Measurements from ENCODE around the gene SEMA3F.
A peak's percentile ranks its signal among the peaks of the same experiment; 100 is the strongest.

Gene SEMA3F

DNA sequence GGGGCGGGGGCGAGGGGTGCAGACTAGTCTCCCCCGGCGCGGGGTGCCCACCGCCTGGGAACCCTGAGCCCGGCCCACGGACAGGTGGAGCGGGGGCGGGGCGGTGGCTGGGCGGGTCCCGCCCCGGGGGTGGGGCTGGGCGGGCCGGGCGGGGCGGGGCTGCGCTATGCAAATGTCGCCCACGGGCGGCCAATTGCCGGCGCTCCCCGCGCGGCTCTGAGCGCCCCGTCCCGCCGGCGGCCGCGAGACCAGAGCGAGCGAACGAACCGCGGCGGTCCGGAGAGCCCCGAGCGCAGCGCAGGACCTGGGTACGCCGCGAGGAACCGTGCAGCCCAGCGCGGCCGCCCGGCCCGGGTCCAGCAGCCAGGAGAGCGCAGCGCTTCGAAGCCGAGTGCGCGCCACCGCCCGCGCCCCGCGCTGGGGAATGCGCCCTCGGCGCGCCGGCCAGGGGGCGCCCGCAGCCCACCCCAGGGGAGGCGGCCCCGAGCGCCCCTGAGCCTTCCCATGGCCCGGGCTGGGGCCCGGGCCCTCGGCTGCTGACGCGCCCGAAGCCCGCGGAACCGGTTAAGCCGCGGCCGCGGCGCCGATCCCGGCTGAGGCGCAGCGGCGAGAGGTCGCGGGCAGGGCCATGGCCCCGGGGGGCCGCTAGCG lies at the start of gene SEMA3F:
Gene SEMA3F, plus strand, starts transcription at position 485 of the 651 bp plus-strand sequence. CDS start 4,299 bp downstream, outside the sequence.
- peak; percentile 31 to 59 for DNase-seq (ENCODE audit: low read depth in 1 of 2, low spot score in 1 of 2)

DNA sequence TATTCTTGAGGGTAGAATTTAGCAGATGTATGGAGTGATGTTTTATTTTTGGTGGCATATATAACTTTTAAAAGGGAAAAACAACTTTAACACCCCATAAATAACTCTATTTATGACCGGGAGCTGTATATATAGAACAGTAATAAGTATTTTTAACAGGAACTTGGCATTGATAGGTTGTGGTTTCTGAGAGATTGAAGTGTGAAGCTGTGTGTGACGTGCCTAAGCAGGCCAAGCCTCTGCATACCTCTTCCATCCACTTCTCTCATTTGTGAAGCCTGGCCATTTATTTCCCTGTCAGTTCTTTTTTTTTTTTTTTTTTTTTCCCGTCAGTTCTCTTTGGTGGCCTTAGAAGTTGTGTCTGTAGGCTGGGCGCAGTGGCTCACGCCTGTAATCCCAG lies 43.4 kb upstream of the SEMA3F start:
- DNase-seq (ENCODE audit: low read depth in 1 of 2, low spot score in 1 of 2): no peak

DNA sequence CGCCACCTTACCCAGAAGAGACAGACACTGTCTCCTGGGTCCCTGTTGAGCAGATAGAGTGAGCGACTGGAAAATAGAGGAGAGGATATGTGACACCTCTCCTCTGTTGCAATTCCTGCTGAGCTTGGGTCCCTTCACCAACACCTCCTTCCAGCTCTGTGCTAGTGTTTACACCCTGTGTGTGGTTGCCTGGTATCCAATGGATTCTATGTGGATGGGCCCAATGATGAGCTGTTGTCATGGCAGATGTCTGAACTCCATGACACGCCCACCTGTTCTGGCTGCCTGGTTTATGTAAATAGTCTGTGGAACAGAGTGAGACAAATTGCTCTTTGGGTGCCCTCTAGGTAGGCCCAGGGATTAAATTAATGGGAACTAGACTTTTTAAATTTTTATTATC lies 42.7 kb upstream of the SEMA3F start:
- DNase-seq (ENCODE audit: low read depth in 1 of 2, low spot score in 1 of 2): no peak

DNA sequence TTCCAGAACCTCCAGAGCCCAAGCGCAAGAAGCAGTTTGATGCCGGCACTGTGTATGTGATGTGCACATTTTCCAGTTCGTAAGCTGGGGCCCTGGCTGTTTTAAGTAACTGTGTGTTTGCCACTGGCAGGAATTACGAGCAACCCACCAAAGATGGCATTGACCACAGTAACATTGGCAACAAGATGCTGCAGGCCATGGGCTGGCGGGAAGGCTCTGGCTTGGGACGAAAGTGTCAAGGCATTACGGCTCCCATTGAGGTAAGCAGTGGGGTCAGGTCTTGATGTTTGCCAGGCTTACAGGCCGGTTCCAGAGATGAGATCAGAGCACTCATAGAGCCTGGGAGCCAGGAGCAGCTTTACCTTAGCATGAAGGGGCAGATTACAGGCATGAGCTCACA lies 38.0 kb upstream of the SEMA3F start:
- no peak for DNase-seq (ENCODE audit: low read depth in 1 of 2, low spot score in 1 of 2)

DNA sequence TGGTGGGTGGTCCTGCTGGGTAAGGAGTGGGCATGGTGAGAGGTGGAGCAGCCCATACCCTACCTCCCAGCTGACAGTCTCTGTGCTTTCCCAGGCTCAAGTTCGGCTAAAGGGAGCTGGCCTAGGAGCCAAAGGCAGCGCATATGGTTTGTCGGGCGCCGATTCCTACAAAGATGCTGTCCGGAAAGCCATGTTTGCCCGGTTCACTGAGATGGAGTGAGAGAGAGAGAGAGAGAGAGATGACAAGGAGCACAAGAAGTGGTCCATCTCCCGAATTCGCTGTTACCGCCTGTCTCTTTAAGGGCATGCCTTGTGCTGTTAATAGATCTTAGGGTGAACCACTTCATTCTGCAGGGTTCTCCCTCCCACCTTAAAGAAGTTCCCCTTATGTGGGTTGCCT lies 36.9 kb upstream of the SEMA3F start:
- DNase-seq (ENCODE audit: low read depth in 1 of 2, low spot score in 1 of 2): no peak

DNA sequence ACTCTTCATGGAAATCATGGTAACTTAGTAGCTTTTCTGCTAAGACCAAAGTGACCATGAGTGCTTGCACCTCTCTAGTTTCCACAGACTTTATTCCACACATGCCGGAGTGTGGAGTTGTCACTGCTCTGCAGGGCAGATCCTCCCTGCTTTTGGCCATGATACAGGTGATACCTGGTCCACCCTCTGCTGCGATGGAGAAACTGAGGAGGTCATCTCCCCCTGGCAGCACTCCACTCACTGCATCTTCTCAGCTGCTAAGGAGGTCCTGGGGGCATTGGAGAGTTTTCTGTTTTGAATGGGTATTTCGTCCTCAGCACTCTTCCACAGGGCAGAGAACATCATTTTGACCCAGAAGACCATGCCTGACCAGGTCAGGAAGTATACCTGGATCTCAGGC lies 35.3 kb upstream of the SEMA3F start:
- no peak for DNase-seq (ENCODE audit: low read depth in 1 of 2, low spot score in 1 of 2)

DNA sequence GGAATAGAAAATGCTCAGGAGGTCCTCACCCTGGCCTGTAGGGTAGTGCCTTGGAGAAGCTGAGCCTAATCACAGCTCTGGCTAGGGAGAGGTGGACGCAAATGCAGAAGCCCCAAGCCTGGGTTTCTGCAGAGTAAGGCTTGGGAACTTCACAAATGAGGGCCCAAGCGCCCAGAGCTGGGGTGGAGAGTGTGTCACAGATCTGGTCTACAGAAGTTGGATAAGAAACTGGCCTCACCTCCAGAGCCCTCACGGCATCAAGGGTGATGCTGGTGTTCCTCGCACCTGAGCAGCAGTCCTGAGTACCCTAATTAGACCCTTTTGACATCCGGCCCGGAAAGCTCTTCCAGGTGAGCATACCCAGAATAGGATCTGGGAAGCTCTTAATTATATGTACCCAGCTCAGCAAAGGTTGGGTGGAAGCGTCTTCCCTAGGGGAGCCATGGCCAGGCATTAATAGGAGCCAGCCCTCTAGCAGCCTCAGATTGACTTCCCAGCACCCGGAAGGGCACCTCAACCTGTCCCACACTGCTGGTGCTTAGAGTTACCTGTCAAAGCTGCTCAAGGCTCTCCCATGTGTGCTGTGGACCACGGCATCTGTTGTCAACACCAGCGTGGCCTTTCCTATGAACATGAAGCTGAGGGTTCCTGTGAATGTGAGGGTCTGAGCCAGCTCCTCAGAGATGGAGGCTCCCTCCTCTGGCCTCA lies 34.6 kb upstream of the SEMA3F start:
- DNase-seq (ENCODE audit: low read depth in 1 of 2, low spot score in 1 of 2): no peak

DNA sequence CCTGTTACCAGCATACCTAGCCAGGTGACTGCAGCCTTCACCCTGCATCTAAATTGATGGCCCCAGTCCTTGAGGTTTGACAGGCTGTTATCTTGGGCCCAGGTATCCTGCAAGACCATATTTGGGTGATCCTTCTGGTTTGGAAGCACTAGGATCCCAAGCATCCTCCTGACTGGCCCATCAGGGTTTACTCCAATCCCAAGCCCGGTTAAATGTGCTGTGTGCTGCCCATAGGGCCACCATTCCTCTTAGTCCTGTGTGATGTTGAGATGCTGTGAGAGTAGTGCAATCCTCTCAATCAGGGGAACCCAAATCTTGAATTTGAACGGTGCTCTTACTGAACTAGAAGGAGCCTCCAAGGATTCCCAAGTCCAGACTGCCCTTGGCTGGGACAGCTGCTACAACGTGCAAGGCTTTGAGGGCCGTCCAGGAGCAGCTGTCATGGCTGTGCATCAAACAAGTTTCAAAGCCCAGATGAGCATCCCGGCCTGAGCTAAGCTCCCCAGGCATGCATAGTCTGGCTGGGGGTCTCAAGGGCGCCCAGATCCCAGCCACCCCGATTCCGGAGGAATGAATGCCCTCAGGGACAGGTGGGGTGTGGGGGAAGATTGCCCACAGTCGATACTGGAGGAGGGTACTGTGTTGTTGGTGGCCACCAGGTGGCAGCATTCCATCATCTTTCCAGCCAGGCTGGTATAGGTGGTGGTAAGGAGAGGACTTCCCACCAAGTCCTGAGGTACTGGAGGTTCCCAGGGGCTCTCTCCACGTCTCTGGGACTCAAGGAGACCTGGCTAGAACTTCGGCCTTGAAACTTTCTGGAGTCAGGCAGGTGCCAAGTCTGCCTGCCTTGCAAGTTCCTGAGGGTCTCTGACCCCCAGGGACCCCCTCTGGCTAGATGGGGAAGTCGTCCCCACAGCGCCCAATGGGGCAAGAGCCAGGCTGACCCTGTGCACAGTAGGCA lies 33.8 kb upstream of the SEMA3F start:
- peak; percentile 45 to 49 for DNase-seq (ENCODE audit: low read depth in 1 of 2, low spot score in 1 of 2)

DNA sequence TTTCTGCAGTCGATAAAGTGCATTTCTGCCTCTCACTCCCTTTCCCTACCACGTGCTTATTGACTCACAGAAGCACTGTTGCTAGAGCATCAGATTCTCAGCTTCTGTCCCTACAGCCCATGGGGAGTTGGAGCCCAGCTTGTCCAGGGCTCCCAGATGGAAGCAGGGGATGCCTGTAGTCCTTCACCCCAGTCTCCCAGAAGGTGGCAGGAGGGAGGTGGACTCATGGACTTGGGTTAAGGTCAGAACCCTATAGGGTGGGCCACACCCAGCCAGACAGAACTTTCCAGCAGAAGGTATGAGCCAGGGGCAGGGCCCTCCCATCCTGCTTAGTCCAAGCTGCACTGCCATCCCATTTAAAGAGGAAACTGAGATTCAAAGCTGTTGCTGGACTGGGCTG lies 33.1 kb upstream of the SEMA3F start:
- no peak for DNase-seq (ENCODE audit: low read depth in 1 of 2, low spot score in 1 of 2)

DNA sequence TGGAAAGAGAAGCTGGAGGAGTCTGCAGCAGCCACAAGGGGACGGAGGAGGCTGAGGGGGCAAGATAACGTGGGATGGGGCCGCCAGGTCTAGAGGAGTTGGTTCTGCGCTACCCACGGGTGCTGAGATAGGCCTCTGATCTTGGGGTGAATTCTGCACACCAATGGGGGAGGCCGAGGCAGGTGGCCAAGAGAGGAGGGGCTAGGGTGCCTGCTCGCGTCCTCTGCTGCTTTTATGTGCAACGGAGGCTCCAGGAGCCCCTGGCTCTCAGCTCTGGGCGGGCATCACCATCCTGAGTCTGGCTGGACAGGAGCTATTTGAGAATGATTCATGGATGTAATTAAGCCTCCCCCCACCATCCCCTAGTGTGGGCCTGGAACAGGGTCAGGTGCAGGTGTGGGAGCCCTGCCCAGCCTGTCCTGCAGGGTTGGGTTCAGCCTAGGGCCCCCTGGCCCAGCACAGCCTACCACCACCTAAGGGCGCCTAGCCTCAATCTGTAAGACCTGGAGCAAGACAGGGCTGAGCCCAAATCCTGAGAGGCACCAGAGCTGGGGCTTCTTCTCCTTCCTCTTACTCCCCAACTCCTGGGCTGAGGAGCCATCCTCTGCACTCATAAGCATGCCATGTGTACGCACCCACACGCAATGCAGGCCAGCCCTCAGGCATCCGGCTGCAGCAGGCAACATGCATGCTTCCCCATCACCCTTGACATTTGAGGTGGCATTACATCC lies 32.3 kb upstream of the SEMA3F start:
- DNase-seq (ENCODE audit: low read depth in 1 of 2, low spot score in 1 of 2): no peak

DNA sequence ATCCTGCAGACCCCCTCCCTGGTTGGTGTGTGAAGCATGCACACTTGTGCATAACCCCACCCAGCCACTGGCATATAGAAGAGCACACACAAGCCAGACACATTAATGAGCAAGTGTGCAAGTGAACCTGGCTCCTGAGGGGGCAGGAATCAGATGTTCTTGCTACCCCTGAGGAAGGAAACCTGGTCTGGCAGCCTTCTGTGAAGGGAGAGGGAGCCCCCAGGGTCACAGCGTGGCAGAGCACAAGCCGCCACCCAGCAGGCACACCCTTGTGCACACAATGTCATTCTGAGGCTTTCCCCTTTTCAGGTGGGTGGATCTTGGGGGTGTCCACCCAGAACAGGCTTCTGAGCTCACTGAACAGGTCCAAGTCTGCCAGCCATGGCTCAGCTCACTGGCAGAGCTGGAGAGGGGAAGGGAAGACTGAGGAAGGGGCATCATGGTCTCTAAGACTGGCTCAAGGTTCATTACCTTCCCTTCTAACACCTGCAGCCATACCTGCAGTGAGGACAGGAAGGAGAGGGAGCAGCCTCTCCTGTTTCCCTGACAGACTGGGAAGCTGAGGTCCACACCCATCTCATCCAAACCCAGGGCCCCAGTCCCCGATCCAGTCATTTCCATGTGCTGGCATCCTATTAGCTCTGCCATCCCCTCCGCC lies 31.6 kb upstream of the SEMA3F start:
- DNase-seq (ENCODE audit: low read depth in 1 of 2, low spot score in 1 of 2): no peak

DNA sequence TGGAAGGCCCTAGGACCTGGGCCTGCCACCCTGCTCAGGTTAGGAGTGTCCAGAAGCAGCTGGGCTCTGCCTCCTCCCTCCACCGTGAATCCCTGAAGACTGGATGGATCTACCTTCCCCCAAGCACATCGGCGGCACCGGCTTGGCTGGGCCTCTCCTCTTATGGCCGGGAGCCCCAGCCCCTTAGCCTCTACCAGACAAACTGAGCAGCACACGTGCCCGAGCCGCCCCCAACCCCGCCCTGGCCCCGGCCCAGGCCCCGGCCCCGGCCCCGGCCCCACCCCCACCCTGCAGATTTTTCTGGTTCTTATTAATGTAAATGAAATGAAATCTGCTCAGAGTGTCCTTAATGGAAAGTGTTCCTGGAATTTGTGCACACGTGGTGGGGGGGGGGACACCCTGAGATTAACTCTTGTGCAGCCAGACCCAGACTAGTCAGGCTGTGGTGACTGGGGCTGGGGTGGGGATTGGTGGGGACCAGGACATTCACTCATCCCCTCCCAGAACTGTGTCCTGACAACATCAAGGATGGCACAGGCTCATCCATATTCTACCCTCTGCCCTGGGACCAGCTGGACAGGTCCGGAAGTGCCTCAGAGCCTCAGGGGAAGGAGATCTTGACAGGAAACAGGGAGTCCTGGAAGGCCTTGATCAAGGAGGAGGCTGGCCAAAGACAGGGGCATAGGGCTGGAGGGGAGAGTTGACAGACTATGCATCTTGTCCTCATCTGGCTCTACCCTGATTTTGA lies 30.9 kb upstream of the SEMA3F start:
- no peak for DNase-seq (ENCODE audit: low read depth in 1 of 2, low spot score in 1 of 2)

DNA sequence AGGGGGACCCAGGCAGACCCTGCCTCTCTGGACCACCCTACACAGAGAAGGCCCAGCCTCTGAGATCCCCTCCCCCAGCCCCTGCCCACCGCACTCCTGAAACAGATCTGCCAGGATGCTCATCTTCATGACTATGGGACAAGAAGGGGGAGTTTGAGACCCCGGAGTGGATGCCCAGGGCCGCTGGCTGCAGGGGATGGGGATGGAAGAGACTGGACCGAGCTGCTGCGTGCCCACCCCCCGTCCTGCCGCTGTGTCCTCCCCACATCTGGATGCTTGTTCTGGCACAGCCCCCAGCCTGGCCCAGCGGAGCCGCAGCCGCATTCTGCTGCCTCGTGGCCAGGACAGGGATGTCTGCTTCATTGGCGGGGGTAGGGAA lies 30.3 kb upstream of the SEMA3F start:
- no peak for DNase-seq (ENCODE audit: low read depth in 1 of 2, low spot score in 1 of 2)

DNA sequence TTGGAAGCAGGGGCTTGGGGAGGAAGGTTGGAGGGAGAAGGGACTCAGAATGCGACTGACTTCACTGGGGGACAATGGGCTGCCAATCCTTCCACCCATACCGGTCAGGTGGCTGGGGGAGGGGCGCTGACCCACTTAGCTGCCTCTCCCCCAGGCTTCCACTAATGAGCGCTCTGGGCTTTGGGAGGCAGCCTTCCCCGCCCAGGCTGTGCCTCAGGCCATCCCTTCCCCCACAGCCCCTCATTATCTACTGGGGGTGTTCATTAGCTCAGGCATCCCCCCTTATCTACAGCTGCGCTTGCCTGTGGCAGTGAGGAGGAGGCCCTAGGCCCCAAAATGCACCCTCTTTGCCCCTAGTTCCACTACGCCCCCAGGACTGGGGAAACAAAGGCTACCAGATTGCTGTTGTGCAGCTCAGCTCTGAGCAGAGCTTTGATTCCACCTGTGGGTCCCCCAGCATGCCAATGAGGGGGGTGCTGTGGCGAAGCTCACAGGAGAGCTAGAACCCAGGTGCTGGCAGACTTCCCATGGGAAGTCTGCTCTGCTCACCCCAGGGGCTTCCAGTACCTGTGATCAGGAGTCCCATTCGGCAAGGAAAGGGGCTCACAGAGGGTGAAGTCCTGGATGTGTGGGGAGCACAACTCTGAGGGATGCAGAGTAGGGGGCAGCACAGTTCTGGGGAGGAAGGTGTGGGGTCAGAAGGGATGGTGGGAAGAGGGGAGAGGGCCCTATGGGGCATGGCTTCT lies 29.4 kb upstream of the SEMA3F start:
- no peak for DNase-seq (ENCODE audit: low read depth in 1 of 2, low spot score in 1 of 2)

DNA sequence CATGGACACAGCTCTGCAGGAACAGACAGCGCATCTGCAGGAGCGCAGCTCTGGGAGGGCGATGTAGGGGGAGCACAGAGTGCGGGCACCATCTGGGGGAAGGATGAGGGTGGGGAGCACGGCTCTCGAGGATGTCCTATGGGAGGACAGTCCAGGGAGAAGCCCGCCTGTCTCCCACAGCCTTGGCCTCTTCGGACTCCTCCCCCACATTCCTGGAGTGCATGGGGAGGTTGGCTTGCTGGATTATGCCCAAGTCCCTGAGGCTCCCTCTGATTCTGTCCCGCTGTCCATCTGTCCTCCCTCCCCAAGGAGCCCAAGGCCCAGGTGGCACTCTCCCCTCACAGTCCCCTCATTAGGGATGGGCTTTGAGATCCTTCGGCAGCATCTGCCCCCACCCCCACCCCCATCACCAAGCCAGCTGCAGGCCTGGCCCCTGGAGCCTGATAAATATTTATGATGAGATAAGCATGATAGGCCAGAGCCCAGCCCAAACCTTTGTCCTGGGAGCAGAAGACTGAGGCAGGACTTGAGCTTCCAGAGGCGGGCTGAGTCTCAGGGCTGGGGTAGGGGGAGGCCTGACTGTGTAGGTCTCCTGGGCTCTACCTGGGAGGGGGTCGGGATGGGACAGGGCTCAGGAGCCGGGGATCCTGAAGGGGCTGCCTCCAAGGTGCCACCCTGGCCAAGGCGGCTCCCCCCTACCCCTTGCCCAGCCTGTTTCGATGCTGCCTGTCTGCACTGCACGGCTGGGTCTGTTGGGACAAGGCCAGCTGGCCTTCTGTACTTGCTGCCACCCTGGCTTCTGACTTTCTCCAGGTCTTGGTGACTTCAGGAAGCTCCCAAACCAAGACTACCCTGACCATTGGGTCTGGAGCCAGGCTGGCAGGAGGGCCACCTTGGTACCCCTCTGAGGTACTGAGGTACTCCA lies 28.6 kb upstream of the SEMA3F start:
- no peak for DNase-seq (ENCODE audit: low read depth in 1 of 2, low spot score in 1 of 2)

DNA sequence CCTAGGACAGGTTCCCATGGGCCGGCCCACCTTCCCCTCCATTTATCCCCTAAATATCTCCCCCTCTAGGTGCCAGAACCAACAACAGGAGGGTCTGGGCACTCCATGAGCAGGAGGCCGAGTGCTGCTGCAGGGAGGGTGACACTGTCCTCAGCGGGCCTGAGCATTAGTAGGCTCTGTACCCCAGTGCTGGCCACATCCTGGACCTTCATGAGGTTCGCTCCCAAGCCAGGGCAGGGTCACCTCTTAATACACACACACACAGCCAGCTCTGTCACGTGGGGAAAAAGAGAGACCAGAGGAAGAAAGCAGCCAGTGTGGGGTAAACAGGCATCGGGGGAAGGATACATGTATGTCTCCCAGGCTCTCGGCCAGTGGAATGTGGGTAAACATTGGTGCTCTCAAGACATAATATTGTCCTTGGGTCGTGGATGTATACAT lies 27.9 kb upstream of the SEMA3F start:
- no peak for DNase-seq (ENCODE audit: low read depth in 1 of 2, low spot score in 1 of 2)

DNA sequence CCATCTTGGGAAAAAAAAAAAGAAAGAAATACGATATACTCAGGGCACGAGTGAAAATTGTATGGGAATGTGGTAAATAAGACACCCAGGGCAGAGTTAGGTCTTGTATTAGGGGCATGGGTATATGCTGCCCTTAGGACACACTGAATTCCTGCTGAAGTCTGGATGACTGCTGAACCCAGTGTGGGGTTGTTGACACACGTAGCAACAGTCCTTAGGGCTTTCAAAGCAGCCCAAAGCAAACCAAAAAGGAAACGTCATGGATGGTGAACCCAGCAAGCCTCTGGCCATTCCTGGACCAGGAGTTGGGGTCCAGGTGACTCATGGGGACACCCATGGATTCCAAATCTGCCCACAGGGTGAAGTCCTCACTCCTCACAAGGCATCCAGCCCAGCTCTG lies 27.1 kb upstream of the SEMA3F start:
- DNase-seq (ENCODE audit: low read depth in 1 of 2, low spot score in 1 of 2): no peak

DNA sequence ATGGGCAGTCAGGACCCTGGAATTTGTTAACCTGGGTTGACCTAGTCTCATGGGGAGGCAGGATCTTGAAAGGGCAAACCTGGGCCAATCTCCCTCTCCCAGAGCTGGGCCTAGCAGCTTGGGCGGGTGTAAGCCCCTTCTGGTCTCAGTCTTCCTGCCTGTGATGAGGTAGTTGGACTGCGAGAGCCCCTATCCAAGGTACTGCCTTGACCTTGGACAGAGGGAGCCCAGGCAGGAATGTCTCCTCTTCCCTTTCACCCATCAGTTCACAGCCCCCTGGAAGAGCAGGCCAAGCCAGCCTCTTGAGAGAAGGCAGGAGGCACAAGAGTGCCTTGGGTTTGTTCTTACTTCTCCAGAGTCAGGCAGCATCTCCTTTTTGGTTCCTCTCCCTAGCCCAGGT lies 24.7 kb upstream of the SEMA3F start:
- no peak for DNase-seq (ENCODE audit: low read depth in 1 of 2, low spot score in 1 of 2)
